ENCODE results near the gene PDE11A. TPM values are rescaled to one million over a fixed set of nuclear protein-coding genes. Genes with fewer than 3 reads are reported as not detected.
"Not testable (repeated sequence)": the region's sequence is repeated elsewhere in the genome, so short reads cannot be mapped to it uniquely, and the experiment has no call there.

The PDE11A gene
- total RNA-seq, 6 experiments from 2014 or later: 1.2 to 9.4 (median 6.3) TPM

GRCh38 chr2:178043266-178043665 lies 29.3 kb downstream of the PDE11A start:
- no peaks in the 10 kb centered on the region for H3K27me3 ChIP-seq
- intact Hi-C loops (cut with DNase I): no loop called here
- H3K4me1 ChIP-seq: peaks cover 0 to 11% (median 3%) of the 10 kb centered on the region in 4 donors
- WGBS (ENCODE audit: insufficient coverage, low coverage, low lambda C conversion rate, missing lambda C conversion rate): 100% methylated on average over 1 of the region's 1 CpG
- H3K36me3 ChIP-seq: no peaks in the 10 kb centered on the region
- DNase-seq (no peak), ATAC-seq (no peak)
- no peak for TF ChIP-seq POLR2A (IDR thresholded peaks at IDR 0.05)
- TF ChIP-seq, protein P1, sequence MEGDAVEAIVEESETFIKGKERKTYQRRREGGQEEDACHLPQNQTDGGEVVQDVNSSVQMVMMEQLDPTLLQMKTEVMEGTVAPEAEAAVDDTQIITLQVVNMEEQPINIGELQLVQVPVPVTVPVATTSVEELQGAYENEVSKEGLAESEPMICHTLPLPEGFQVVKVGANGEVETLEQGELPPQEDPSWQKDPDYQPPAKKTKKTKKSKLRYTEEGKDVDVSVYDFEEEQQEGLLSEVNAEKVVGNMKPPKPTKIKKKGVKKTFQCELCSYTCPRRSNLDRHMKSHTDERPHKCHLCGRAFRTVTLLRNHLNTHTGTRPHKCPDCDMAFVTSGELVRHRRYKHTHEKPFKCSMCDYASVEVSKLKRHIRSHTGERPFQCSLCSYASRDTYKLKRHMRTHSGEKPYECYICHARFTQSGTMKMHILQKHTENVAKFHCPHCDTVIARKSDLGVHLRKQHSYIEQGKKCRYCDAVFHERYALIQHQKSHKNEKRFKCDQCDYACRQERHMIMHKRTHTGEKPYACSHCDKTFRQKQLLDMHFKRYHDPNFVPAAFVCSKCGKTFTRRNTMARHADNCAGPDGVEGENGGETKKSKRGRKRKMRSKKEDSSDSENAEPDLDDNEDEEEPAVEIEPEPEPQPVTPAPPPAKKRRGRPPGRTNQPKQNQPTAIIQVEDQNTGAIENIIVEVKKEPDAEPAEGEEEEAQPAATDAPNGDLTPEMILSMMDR (IDR thresholded peaks at IDR 0.05): no peak
- H3K9me3 ChIP-seq: no peaks in the 10 kb centered on the region
- H3K4me3 ChIP-seq: no peak overlapping the region
- H3K27ac ChIP-seq: no peak overlapping the region

DNA sequence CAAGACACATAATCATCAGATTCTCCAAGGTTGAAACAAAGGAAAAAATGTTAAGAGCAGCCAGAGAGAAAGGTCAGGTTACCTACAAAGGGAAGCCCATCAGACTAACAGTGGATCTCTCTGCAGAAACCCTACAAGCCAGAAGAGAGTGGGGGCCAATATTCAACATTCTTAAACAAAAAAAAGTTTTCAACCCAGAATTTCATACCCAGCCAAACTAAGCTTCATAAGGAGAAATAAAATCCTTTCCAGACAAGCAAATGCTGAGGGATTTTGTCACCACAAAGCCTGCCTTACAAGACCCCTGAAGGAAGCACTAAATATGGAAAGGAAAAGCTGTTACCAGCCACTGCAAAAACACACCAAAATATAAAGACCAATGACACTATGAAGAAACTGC lies 39.0 kb downstream of the PDE11A start:
- H3K36me3 ChIP-seq; intact Hi-C loops (cut with DNase I); H3K4me1 ChIP-seq; H3K27ac ChIP-seq; H3K27me3 ChIP-seq; H3K9me3 ChIP-seq; H3K4me3 ChIP-seq; ATAC-seq; DNase-seq: not testable (repeated sequence)

DNA sequence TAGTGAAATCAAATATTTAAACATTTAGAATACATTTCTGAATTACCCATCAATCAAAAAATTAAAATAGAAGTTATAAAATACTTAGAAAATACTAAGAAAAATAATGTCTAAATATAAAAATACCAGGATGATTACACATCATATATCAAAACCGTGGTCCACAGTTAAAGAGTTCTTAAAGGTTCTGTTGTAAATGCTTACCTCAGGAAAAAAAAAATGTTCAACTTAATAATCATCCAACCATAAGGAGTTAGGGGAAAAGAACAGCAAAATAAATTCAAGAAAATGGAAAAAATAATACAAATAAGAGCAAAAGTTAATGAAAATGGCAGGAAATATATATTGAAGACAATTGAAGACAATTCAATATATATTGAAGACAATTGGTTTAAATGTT lies 43.2 kb downstream of the PDE11A start:
- Histone ChIP-seq H3K27ac (no peak overlapping the region), H3K4me1 (no peaks in the 10 kb centered on the region), H3K9me3 (no peaks in the 10 kb centered on the region), H3K27me3 (no peaks in the 10 kb centered on the region), H3K4me3 (no peak overlapping the region), H3K36me3 (no peaks in the 10 kb centered on the region)
- ATAC-seq (no peak), DNase-seq (no peak)
- intact Hi-C loops (cut with DNase I): no loop called here
- WGBS (ENCODE audit: insufficient coverage, low coverage, low lambda C conversion rate, missing lambda C conversion rate): 71% methylated on average over 1 of the region's 1 CpG
- TF ChIP-seq, protein P1 (IDR thresholded peaks at IDR 0.05): no peak

DNA sequence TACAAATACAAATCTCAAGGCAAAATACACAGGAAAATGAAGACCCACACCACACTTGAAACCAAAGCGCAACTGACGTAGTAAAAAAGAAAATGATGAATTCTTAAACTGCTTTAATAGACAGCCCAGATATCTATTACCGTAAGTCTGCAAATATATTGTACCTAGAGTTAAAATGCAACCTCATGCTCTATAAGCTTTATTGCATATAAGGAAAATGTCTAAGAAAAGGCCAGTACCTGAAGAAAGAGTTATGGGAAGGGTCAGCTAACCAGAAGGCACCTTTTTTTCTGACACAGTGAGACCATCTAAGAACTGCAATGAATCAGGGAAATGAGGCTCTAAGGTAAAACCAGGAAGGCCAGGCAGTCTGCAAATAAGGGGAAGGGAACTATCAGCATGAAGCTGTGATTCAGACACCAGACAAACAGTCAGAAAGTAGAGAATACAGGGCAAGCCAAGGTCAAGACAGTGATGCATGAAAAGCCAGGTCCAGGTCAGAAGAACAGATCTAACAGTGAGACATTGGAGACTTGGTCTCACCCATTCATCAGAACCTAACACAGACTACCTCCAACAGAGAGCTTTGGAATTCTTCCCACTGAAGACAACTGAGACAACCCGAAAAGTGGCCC lies 46.9 kb downstream of the PDE11A start:
- ATAC-seq (no peak), DNase-seq (no peak)
- no peak overlapping the region for H3K4me3 ChIP-seq
- H3K9me3 ChIP-seq: no peaks in the 10 kb centered on the region
- intact Hi-C loops (cut with DNase I): no loop called here
- no peaks in the 10 kb centered on the region for H3K4me1 ChIP-seq
- H3K36me3 ChIP-seq: no peaks in the 10 kb centered on the region
- WGBS (ENCODE audit: insufficient coverage, low coverage, low lambda C conversion rate, missing lambda C conversion rate): 76% methylated on average over 4 of the region's 4 CpGs
- H3K27ac ChIP-seq: no peak overlapping the region
- no peaks in the 10 kb centered on the region for H3K27me3 ChIP-seq
- TF ChIP-seq POLR2A (IDR thresholded peaks at IDR 0.05): no peak
- TF ChIP-seq, protein P1 (IDR thresholded peaks at IDR 0.05): no peak

GRCh38 chr2:178018141-178018540 lies 54.4 kb downstream of the PDE11A start:
- intact Hi-C loops (cut with DNase I): no loop called here
- WGBS (ENCODE audit: insufficient coverage, low coverage, low lambda C conversion rate, missing lambda C conversion rate): 66% methylated on average over 3 of the region's 7 CpGs
- no peak overlapping the region for H3K4me3 ChIP-seq
- TF ChIP-seq POLR2A (IDR thresholded peaks at IDR 0.05): no peak
- TF ChIP-seq, protein P1 (IDR thresholded peaks at IDR 0.05): no peak
- H3K4me1 ChIP-seq: peaks cover 0 to 5% (median 0%) of the 10 kb centered on the region in 4 donors
- no peaks in the 10 kb centered on the region for H3K36me3 ChIP-seq
- ATAC-seq: no peak
- no peak overlapping the region for H3K27ac ChIP-seq
- no peaks in the 10 kb centered on the region for H3K9me3 ChIP-seq
- DNase-seq: no peak
- no peaks in the 10 kb centered on the region for H3K27me3 ChIP-seq
